GM06990 (cell line): ENCODE measurements around the gene MESP2.

ENCODE experiments used
- DNase-seq: peaks from one replicate; pipeline ENCODE4 v3.0.0-alpha.2; 2011; ENCODE audit not compliant: insufficient read length; ENCODE audit errors: extremely low read depth
- H3K27me3 ChIP-seq: replicated peaks from 2 replicates; pipeline ENCODE4 v1.6.0; 2011; ENCODE audit warnings: low read length; ENCODE audit not compliant: control insufficient read depth, insufficient read depth
- H3K36me3 ChIP-seq: 2 replicates; pipeline ENCODE4 v1.5.1; 2011; ENCODE audit warnings: low read length; ENCODE audit not compliant: control insufficient read depth, insufficient read depth
- H3K4me3 ChIP-seq: replicated peaks from 2 replicates; pipeline ENCODE4 v1.5.1; 2011; ENCODE audit warnings: low read depth, mild to moderate bottlenecking, control low read depth, low read length
- TF ChIP-seq, protein P1 (sequence below): IDR thresholded peaks from 2 replicates; pipeline ENCODE4 v1.5.1; 2011; ENCODE audit warnings: low read length, control low read depth, mild to moderate bottlenecking, inconsistent platforms; ENCODE audit not compliant: insufficient read depth, poor library complexity, severe bottlenecking

MESP2 gene

DNA sequence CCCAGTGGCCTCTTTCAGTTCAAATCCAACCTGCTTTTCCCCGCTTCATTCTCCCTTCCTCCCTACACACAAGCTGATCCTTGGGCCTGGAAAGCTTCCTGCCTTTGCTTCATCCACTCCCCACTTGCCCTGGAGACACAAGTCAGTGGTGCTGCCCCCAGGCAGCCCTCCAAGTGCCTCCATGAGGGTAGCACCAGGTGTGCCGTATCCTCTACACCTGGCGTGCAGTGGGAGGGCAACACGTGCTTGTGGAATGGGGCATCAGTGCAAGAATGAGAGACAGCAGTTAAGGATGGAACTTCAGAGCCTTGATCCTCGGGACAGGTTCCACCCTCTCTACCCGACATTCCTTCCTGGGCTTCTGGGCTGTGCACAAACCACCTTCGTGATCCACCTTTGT is 34.7 kb downstream of the MESP2 start:
- H3K27me3 ChIP-seq, result no peaks in the 10 kb centered on the region; the same call in 1 of the 2 replicates
- DNase-seq, result no peak
- TF ChIP-seq, protein P1, sequence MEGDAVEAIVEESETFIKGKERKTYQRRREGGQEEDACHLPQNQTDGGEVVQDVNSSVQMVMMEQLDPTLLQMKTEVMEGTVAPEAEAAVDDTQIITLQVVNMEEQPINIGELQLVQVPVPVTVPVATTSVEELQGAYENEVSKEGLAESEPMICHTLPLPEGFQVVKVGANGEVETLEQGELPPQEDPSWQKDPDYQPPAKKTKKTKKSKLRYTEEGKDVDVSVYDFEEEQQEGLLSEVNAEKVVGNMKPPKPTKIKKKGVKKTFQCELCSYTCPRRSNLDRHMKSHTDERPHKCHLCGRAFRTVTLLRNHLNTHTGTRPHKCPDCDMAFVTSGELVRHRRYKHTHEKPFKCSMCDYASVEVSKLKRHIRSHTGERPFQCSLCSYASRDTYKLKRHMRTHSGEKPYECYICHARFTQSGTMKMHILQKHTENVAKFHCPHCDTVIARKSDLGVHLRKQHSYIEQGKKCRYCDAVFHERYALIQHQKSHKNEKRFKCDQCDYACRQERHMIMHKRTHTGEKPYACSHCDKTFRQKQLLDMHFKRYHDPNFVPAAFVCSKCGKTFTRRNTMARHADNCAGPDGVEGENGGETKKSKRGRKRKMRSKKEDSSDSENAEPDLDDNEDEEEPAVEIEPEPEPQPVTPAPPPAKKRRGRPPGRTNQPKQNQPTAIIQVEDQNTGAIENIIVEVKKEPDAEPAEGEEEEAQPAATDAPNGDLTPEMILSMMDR, result no peak
- no peak overlapping the region for H3K4me3 ChIP-seq
- no peaks in the 10 kb centered on the region for H3K36me3 ChIP-seq

DNA sequence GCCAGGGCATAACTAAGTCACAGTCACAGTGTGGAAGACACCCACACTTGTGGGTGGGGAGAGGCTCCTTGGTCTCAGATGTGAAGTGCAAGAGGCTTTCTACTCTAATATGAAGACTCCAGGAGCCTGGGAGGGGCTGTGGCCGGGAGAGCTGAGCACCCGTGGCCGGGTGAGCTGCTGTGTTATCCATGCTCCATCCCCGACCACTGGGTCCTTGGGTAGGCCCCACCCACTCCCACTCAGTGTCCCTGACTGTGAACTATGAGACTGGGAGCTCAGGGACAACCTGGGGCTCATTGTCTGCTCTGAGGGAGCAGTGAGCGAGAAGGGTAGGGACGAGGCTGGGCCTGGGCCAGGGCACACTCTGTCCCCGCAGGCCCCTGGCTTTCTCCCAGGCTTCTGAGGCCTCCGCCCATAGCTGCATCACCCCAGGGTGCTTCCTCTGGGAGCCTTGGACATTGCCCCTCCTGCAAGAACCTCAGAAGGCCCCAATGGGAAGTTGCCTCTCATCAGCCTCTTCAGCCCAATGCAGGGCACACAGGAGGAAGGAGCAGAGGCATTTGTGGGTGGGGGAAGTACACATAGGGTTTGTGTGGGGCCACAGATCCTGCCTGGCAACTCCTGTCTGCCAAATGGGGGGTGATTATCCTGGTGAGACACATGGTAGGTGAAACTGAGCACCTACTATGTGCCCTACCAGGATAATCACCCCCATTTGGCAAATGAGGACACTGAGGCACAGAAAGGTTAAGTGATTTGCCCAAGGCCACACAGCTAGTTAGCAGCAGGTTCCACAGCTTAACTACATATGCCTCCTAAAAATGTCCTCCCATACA is 36.1 kb downstream of the MESP2 start:
- DNase-seq, result no peak

DNA sequence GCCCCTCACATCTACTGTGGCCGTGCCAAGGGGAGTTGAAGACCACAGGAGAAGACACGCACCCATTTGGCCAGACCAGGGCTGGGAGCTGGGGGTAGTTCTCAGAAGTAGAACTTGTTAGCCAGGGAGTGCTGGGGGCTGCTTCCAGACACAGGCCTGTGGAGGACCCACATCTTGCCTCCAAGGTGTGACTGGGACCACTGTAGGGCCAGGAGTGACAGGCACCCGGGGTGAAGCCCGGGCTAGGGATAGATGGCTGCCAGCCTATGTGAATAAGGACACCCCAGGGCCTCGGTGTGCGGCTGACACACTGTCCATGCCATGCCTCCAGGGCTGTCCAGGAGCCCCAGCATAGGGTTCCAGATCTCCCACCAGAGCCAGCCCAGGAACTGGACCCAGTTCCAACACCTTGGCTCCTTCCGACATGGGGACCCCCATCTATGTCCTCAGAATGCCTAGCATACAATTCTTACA is 36.8 kb downstream of the MESP2 start:
- no peak for DNase-seq
- no peak overlapping the region for H3K4me3 ChIP-seq
- TF ChIP-seq, protein P1, result no peak

More for the DNA sequence above, 36.1 kb downstream of the MESP2 start:
- no peak overlapping the region for H3K4me3 ChIP-seq
- TF ChIP-seq, protein P1, result no peak
- no peaks in the 10 kb centered on the region for H3K36me3 ChIP-seq
- no peaks in the 10 kb centered on the region; the same call in 1 of the 2 replicates for H3K27me3 ChIP-seq

DNA sequence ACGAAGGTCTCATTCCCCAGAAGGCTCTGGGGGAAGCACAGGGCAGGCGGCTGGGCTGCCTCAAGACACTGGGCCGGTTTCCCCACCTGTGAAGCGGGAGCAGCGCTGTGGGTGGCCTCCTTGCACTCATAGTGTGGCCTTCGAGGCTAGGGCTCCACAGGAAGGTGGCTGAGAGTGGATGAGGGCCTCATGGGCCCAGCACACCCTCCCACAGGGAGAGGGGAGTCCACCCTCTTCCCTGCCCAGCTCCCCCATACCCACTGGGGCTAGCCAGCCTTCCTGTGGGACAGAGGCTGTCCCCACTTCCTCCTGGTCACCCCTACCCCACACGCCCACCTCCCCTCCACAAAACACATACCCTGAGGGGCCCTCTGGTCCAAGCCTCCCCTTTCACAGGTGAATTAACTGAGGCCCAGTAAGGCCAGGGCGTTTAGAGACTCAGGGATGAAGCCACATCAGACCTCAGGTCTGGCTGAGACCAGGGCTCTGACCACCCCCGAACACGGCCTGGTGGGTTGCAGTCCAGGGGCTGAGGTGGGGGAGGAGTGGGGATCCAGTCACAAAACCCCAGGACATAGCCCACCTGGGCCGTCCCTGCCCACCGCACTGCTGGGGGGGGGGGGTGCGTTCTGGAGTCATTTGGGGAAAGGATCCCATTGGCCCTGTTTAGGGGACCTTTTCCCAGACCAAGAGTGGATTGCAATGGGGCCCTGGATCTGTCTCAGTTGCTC is 37.4 kb downstream of the MESP2 start:
- Histone ChIP-seq H3K36me3 (no peaks in the 10 kb centered on the region), H3K4me3 (no peak overlapping the region), H3K27me3 (no peaks in the 10 kb centered on the region; the same call in 1 of the 2 replicates)
- TF ChIP-seq, protein P1, result no peak
- DNase-seq, result no peak

More for the DNA sequence above, 36.8 kb downstream of the MESP2 start:
- H3K36me3 ChIP-seq, result no peaks in the 10 kb centered on the region
- H3K27me3 ChIP-seq, result no peaks in the 10 kb centered on the region; the same call in 1 of the 2 replicates

DNA sequence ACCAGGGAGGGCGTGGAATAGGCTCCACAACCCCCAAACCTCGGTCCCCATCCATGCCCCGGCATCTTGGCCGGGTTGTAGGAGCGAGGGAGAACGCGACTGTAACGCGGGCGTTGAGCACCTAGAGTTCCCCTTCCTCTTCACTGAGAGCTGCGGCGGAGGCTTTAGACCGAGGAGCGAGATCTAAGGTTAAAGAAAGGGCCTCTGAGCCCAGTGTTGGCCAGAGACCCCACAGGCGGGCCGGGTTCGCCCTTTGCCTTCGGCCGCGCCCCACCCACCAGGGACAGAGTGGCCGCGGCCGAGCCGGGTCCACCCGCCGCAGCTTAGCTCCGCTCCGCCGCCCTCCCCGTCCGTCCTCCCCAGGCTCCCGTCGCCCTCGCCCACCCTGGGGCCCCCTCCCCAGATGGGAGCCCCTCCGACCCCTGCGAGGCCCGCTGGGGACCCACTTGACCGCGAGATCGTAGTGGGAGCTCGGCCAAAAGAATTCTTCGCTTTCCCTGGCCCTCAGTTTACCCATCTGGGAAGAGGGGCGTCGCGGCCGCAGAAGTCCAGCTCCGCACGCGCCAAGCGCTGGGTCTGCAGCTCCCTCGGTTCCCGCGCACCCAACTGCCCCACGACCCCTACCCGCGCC is 38.1 kb downstream of the MESP2 start:
- H3K27me3 ChIP-seq, result no peaks in the 10 kb centered on the region; the same call in 1 of the 2 replicates
- no peaks in the 10 kb centered on the region for H3K36me3 ChIP-seq
- H3K4me3 ChIP-seq, result no peak overlapping the region
- TF ChIP-seq, protein P1, result no peak
- no peak for DNase-seq
